HepG2 (cell line): ENCODE results near the gene ANKZF1. TPM values are rescaled to one million over a fixed set of nuclear protein-coding genes. Genes with fewer than 3 reads are reported as not detected.

Source experiments
- GTF2F1 ChIP-seq: fragments of 150-350 bp; IDR thresholded peaks from 2 replicates; pipeline ENCODE4 v1.6.1; 2014; ENCODE audit warnings: low read length
- JUND ChIP-seq: sonication (generic); formaldehyde crosslinking; IDR thresholded peaks from 2 replicates; pipeline ENCODE4 v1.8.0; 2022; ENCODE audit warnings: mild to moderate bottlenecking, missing genetic modification reagents
- RARG ChIP-seq: sonication (generic); formaldehyde crosslinking; IDR thresholded peaks from 2 replicates; pipeline ENCODE4 v1.4.0; 2020; ENCODE audit warnings: low read depth, mild to moderate bottlenecking, missing genetic modification reagents
- RBM22 ChIP-seq: fragments of 200-400 bp; formaldehyde crosslinking; optimal IDR thresholded peaks from 2 replicates; pipeline ENCODE3; 2017; ENCODE audit warnings: mild to moderate bottlenecking, low read length, moderate library complexity
- TBX2 ChIP-seq: sonication (generic); formaldehyde crosslinking; IDR thresholded peaks from 2 replicates; pipeline ENCODE4 v1.5.0; 2020; ENCODE audit warnings: missing genetic modification reagents, mild to moderate bottlenecking, borderline replicate concordance
- ZBTB21 ChIP-seq: sonication (generic); formaldehyde crosslinking; IDR thresholded peaks from 2 replicates; pipeline ENCODE4 v1.4.0; 2020; ENCODE audit warnings: missing genetic modification reagents
- ZNF382 ChIP-seq: sonication (generic); formaldehyde crosslinking; IDR thresholded peaks from 2 replicates; pipeline ENCODE4 v1.5.0; 2020; ENCODE audit warnings: missing genetic modification reagents, mild to moderate bottlenecking, borderline replicate concordance
- ZNF441 ChIP-seq: sonication (generic); formaldehyde crosslinking; IDR thresholded peaks from 2 replicates; pipeline ENCODE4 v1.7.0; 2021; ENCODE audit warnings: missing genetic modification reagents, borderline replicate concordance
- ZSCAN21 ChIP-seq: sonication (generic); formaldehyde crosslinking; IDR thresholded peaks from 2 replicates; pipeline ENCODE4 v1.8.0; 2022; ENCODE audit warnings: mild to moderate bottlenecking, missing genetic modification reagents, moderate library complexity, borderline replicate concordance
- polyA plus RNA-seq, 8 experiments: library from polyadenylated mRNA; depleted of rRNA in 3 of 8; stranded (reverse) in 7 of 8; unstranded in 1 of 8; fragments of >200 nt; fragmentation: Illumina TruSeq in 4 of 8; extraction: Trizol in 4 of 8; gene quantifications; 2 replicates each; pipeline versions ENCODE4 v1.2.1 to v1.2.3, GENCODE V29; 2011 to 2016; ENCODE audit warnings: low read depth in 4 of 8, missing spikeins in 1 of 8, mixed read lengths in 1 of 8; ENCODE audit not compliant: insufficient read depth in 1 of 8
- total RNA-seq, 5 experiments: library from RNA; depleted of rRNA; stranded (reverse); fragments of >200 nt; fragmentation: Illumina TruSeq; extraction: Trizol; gene quantifications; 2 replicates each; pipeline ENCODE4 v1.2.3, GENCODE V29; 2016; ENCODE audit warnings: low read depth in 1 of 5
- TF ChIP-seq, protein P1 (sequence below): sonication (generic); formaldehyde crosslinking; IDR thresholded peaks from 2 replicates; pipeline ENCODE4 v1.4.0; 2020; ENCODE audit warnings: missing genetic modification reagents
- TF ChIP-seq, protein P2 (sequence below): sonication (generic); formaldehyde crosslinking; IDR thresholded peaks from 2 replicates; pipeline ENCODE4 v1.5.0; 2020; ENCODE audit warnings: mild to moderate bottlenecking, missing genetic modification reagents
- TF ChIP-seq, protein P3 (sequence below): sonication (generic); formaldehyde crosslinking; IDR thresholded peaks from 2 replicates; pipeline ENCODE4 v1.9.0; 2021; ENCODE audit warnings: missing genetic modification reagents, borderline replicate concordance
- TF ChIP-seq, protein P4 (sequence below): sonication (generic); formaldehyde crosslinking; IDR thresholded peaks from 2 replicates; pipeline ENCODE4 v1.5.1; 2020; ENCODE audit warnings: mild to moderate bottlenecking, missing genetic modification reagents, borderline replicate concordance
- TF ChIP-seq, protein P5 (sequence below): sonication (generic); formaldehyde crosslinking; conservative IDR thresholded peaks from 2 replicates; pipeline ENCODE4 v1.8.0; 2022; ENCODE audit warnings: mild to moderate bottlenecking, moderate library complexity, missing genetic modification reagents

Gene ANKZF1
- total and polyA plus RNA-seq, 2 of the 13 experiments (the other 11 are each of a cell fraction or from before 2014, with no cell fraction given) = 25.3 to 128 TPM

DNA sequence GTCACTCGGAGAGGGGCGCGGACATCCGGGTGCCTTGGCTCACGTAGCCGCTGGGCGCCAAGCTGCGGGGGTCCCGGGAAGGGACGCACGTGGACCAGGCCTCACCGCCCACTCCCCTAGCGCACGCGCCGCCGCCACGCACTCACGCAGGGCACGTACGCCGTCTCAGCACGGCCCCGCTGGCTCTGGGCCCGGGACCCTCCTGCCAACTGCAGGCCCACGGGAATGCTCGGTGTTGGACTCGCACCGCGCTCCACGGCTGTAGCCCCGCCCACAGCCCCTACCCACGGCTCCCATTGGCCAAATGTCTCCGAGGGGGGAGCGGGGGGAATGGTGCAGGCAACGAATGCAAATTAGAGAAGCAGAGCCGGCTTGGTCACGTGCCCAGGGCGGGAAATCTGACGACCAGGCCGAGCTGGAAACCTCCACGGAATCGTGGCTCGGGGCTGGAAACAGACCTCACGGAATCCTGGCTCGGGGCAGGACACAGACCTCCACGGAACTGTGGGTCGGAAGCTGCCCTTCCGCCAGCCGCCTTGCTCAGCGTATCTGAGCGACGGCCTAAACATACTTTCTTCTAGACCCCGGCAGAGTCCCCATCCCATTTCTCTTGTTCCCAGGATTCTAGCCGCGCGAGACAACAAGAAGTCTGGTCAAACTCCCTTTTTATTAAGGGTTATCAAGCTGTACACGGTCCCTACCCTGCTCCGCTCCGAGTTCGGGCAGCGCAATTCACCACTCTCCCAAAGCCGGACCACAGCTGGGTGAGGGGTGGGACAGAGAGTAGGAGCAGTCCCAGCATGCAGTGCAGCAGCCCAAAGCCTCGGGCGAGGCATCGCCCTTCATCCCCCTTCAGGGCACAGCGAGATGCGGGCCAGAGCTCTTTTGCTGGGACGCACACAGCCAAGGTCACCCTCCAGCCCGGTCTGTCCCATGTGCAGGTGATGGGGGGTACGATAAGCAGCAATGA is 10.6 kb upstream of the ANKZF1 start, which contains the start of gene ABCB6 (continued):
- TF ChIP-seq, protein P1, sequence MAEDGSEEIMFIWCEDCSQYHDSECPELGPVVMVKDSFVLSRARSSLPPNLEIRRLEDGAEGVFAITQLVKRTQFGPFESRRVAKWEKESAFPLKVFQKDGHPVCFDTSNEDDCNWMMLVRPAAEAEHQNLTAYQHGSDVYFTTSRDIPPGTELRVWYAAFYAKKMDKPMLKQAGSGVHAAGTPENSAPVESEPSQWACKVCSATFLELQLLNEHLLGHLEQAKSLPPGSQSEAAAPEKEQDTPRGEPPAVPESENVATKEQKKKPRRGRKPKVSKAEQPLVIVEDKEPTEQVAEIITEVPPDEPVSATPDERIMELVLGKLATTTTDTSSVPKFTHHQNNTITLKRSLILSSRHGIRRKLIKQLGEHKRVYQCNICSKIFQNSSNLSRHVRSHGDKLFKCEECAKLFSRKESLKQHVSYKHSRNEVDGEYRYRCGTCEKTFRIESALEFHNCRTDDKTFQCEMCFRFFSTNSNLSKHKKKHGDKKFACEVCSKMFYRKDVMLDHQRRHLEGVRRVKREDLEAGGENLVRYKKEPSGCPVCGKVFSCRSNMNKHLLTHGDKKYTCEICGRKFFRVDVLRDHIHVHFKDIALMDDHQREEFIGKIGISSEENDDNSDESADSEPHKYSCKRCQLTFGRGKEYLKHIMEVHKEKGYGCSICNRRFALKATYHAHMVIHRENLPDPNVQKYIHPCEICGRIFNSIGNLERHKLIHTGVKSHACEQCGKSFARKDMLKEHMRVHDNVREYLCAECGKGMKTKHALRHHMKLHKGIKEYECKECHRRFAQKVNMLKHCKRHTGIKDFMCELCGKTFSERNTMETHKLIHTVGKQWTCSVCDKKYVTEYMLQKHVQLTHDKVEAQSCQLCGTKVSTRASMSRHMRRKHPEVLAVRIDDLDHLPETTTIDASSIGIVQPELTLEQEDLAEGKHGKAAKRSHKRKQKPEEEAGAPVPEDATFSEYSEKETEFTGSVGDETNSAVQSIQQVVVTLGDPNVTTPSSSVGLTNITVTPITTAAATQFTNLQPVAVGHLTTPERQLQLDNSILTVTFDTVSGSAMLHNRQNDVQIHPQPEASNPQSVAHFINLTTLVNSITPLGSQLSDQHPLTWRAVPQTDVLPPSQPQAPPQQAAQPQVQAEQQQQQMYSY (CRISPR knock-in tag) = no peak
- TF ChIP-seq RBM22 = peak; percentile 96
- peak; percentile 19; the same call in 1 of the 2 replicates for TF ChIP-seq GTF2F1
- TF ChIP-seq, protein P2, sequence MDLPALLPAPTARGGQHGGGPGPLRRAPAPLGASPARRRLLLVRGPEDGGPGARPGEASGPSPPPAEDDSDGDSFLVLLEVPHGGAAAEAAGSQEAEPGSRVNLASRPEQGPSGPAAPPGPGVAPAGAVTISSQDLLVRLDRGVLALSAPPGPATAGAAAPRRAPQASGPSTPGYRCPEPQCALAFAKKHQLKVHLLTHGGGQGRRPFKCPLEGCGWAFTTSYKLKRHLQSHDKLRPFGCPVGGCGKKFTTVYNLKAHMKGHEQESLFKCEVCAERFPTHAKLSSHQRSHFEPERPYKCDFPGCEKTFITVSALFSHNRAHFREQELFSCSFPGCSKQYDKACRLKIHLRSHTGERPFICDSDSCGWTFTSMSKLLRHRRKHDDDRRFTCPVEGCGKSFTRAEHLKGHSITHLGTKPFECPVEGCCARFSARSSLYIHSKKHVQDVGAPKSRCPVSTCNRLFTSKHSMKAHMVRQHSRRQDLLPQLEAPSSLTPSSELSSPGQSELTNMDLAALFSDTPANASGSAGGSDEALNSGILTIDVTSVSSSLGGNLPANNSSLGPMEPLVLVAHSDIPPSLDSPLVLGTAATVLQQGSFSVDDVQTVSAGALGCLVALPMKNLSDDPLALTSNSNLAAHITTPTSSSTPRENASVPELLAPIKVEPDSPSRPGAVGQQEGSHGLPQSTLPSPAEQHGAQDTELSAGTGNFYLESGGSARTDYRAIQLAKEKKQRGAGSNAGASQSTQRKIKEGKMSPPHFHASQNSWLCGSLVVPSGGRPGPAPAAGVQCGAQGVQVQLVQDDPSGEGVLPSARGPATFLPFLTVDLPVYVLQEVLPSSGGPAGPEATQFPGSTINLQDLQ (CRISPR knock-in tag) = peak; percentile 94
- TF ChIP-seq, protein P3, sequence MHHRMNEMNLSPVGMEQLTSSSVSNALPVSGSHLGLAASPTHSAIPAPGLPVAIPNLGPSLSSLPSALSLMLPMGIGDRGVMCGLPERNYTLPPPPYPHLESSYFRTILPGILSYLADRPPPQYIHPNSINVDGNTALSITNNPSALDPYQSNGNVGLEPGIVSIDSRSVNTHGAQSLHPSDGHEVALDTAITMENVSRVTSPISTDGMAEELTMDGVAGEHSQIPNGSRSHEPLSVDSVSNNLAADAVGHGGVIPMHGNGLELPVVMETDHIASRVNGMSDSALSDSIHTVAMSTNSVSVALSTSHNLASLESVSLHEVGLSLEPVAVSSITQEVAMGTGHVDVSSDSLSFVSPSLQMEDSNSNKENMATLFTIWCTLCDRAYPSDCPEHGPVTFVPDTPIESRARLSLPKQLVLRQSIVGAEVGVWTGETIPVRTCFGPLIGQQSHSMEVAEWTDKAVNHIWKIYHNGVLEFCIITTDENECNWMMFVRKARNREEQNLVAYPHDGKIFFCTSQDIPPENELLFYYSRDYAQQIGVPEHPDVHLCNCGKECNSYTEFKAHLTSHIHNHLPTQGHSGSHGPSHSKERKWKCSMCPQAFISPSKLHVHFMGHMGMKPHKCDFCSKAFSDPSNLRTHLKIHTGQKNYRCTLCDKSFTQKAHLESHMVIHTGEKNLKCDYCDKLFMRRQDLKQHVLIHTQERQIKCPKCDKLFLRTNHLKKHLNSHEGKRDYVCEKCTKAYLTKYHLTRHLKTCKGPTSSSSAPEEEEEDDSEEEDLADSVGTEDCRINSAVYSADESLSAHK (CRISPR knock-in tag) = 0 out of 2 replicates have a peak, but pooled peaks have one; percentile 48
- no peak for TF ChIP-seq JUND
- TF ChIP-seq, protein P4, sequence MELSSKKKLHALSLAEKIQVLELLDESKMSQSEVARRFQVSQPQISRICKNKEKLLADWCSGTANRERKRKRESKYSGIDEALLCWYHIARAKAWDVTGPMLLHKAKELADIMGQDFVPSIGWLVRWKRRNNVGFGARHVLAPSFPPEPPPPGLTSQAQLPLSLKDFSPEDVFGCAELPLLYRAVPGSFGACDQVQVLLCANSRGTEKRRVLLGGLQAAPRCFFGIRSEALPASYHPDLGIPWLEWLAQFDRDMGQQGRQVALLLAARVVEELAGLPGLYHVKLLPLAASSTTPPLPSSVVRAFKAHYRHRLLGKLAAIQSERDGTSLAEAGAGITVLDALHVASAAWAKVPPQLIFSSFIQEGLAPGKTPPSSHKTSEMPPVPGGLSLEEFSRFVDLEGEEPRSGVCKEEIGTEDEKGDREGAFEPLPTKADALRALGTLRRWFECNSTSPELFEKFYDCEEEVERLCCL (CRISPR knock-in tag) = 0 out of 2 replicates have a peak, but pooled peaks have one; percentile 41
- TF ChIP-seq ZNF441 (CRISPR knock-in tag) = no peak
- peak; percentile 98 for TF ChIP-seq ZSCAN21 (CRISPR knock-in tag)
- 0 out of 2 replicates have a peak, but pooled peaks have one; percentile 19 for TF ChIP-seq ZBTB21 (CRISPR knock-in tag)
- TF ChIP-seq ZNF382 = no peak
- TF ChIP-seq, protein P5, sequence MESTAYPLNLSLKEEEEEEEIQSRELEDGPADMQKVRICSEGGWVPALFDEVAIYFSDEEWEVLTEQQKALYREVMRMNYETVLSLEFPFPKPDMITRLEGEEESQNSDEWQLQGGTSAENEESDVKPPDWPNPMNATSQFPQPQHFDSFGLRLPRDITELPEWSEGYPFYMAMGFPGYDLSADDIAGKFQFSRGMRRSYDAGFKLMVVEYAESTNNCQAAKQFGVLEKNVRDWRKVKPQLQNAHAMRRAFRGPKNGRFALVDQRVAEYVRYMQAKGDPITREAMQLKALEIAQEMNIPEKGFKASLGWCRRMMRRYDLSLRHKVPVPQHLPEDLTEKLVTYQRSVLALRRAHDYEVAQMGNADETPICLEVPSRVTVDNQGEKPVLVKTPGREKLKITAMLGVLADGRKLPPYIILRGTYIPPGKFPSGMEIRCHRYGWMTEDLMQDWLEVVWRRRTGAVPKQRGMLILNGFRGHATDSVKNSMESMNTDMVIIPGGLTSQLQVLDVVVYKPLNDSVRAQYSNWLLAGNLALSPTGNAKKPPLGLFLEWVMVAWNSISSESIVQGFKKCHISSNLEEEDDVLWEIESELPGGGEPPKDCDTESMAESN (CRISPR knock-in tag) = peak; percentile 94
- peak; percentile 90 for TF ChIP-seq TBX2 (CRISPR knock-in tag)
- TF ChIP-seq RARG = 0 out of 2 replicates have a peak, but pooled peaks have one; percentile 77
